WTC11 (cell line): ENCODE measurements around the gene CABCOCO1.

Experiments
- IRF2 ChIP-seq: sonication (generic); formaldehyde crosslinking; IDR thresholded peaks from 2 replicates; pipeline ENCODE4 v1.8.0; 2022; ENCODE audit warnings: low read depth, missing genetic modification reagents, borderline replicate concordance
- NFYB ChIP-seq: sonication (generic); formaldehyde crosslinking; conservative IDR thresholded peaks from 2 replicates; pipeline ENCODE4 v1.8.0; 2022; ENCODE audit warnings: low read depth, missing genetic modification reagents
- NR3C1 ChIP-seq: sonication (generic); formaldehyde crosslinking; conservative IDR thresholded peaks from 2 replicates; pipeline ENCODE4 v1.8.1; 2023; ENCODE audit warnings: low read depth, mild to moderate bottlenecking, missing genetic modification reagents
- TCF7 ChIP-seq: sonication (generic); formaldehyde crosslinking; IDR thresholded peaks from 2 replicates; pipeline ENCODE4 v1.8.0; 2022; ENCODE audit warnings: mild to moderate bottlenecking, low read depth, missing genetic modification reagents, moderate library complexity
- TF ChIP-seq, protein P1 (sequence below): sonication (generic); formaldehyde crosslinking; conservative IDR thresholded peaks from 2 replicates; pipeline ENCODE4 v1.8.1; 2022; ENCODE audit warnings: mild to moderate bottlenecking, missing genetic modification reagents
- TF ChIP-seq, protein P2 (sequence below): fragments of 200-600 bp; IDR thresholded peaks from 2 replicates; pipeline ENCODE4 v1.8.0; 2022; ENCODE audit warnings: antibody characterized with exemption
- TF ChIP-seq, protein P3 (sequence below): fragments of 250-450 bp; sonication (Bioruptor Pico); IDR thresholded peaks from 2 replicates; pipeline ENCODE4 v2.1.2; 2022; ENCODE audit warnings: mild to moderate bottlenecking, moderate library complexity
- TF ChIP-seq, protein P4 (sequence below): sonication (generic); formaldehyde crosslinking; IDR thresholded peaks from 2 replicates; pipeline ENCODE4 v1.8.0; 2022; ENCODE audit warnings: mild to moderate bottlenecking, missing genetic modification reagents
- TF ChIP-seq, protein P5 (sequence below): fragments of 250-450 bp; sonication (Bioruptor Pico); IDR thresholded peaks from 2 replicates; pipeline ENCODE4 v1.9.0; 2021; ENCODE audit warnings: mild to moderate bottlenecking, borderline replicate concordance
- TF ChIP-seq, protein P6 (sequence below): sonication (generic); formaldehyde crosslinking; IDR thresholded peaks from 2 replicates; pipeline ENCODE4 v1.8.0; 2022; ENCODE audit warnings: mild to moderate bottlenecking, missing genetic modification reagents

DNA sequence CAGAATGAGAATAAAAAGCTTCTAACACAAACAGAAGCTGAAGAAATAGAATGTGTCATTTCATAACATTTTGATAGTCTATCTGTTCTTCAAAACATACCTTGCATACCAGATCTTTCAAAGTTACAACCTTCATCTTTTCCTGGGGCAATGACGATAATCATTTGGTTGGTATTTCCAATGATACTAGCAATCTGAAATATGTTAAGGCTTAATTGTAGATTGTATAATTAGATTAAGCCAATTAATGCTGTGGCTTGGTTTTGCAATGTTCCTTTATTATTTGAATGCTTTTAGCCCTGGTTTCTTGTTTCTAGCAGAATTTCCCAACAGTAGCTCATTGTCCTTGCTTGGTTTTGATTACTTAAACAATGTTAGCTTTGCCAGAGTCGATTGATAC, 84.6 kb downstream of the CABCOCO1 start:
- TF ChIP-seq NR3C1 (no peak), TCF7 (CRISPR knock-in tag) (no peak), IRF2 (CRISPR knock-in tag) (no peak), NFYB (no peak)
- TF ChIP-seq, protein P1, sequence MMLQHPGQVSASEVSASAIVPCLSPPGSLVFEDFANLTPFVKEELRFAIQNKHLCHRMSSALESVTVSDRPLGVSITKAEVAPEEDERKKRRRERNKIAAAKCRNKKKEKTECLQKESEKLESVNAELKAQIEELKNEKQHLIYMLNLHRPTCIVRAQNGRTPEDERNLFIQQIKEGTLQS (CRISPR knock-in tag): no peak
- TF ChIP-seq, protein P2, sequence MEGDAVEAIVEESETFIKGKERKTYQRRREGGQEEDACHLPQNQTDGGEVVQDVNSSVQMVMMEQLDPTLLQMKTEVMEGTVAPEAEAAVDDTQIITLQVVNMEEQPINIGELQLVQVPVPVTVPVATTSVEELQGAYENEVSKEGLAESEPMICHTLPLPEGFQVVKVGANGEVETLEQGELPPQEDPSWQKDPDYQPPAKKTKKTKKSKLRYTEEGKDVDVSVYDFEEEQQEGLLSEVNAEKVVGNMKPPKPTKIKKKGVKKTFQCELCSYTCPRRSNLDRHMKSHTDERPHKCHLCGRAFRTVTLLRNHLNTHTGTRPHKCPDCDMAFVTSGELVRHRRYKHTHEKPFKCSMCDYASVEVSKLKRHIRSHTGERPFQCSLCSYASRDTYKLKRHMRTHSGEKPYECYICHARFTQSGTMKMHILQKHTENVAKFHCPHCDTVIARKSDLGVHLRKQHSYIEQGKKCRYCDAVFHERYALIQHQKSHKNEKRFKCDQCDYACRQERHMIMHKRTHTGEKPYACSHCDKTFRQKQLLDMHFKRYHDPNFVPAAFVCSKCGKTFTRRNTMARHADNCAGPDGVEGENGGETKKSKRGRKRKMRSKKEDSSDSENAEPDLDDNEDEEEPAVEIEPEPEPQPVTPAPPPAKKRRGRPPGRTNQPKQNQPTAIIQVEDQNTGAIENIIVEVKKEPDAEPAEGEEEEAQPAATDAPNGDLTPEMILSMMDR: no peak
- TF ChIP-seq, protein P3, sequence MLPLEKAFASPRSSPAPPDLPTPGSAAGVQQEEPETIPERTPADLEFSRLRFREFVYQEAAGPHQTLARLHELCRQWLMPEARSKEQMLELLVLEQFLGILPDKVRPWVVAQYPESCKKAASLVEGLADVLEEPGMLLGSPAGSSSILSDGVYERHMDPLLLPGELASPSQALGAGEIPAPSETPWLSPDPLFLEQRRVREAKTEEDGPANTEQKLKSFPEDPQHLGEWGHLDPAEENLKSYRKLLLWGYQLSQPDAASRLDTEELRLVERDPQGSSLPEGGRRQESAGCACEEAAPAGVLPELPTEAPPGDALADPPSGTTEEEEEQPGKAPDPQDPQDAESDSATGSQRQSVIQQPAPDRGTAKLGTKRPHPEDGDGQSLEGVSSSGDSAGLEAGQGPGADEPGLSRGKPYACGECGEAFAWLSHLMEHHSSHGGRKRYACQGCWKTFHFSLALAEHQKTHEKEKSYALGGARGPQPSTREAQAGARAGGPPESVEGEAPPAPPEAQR (CRISPR knock-in tag): no peak
- TF ChIP-seq, protein P4, sequence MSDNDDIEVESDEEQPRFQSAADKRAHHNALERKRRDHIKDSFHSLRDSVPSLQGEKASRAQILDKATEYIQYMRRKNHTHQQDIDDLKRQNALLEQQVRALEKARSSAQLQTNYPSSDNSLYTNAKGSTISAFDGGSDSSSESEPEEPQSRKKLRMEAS (CRISPR knock-in tag): no peak
- TF ChIP-seq, protein P5, sequence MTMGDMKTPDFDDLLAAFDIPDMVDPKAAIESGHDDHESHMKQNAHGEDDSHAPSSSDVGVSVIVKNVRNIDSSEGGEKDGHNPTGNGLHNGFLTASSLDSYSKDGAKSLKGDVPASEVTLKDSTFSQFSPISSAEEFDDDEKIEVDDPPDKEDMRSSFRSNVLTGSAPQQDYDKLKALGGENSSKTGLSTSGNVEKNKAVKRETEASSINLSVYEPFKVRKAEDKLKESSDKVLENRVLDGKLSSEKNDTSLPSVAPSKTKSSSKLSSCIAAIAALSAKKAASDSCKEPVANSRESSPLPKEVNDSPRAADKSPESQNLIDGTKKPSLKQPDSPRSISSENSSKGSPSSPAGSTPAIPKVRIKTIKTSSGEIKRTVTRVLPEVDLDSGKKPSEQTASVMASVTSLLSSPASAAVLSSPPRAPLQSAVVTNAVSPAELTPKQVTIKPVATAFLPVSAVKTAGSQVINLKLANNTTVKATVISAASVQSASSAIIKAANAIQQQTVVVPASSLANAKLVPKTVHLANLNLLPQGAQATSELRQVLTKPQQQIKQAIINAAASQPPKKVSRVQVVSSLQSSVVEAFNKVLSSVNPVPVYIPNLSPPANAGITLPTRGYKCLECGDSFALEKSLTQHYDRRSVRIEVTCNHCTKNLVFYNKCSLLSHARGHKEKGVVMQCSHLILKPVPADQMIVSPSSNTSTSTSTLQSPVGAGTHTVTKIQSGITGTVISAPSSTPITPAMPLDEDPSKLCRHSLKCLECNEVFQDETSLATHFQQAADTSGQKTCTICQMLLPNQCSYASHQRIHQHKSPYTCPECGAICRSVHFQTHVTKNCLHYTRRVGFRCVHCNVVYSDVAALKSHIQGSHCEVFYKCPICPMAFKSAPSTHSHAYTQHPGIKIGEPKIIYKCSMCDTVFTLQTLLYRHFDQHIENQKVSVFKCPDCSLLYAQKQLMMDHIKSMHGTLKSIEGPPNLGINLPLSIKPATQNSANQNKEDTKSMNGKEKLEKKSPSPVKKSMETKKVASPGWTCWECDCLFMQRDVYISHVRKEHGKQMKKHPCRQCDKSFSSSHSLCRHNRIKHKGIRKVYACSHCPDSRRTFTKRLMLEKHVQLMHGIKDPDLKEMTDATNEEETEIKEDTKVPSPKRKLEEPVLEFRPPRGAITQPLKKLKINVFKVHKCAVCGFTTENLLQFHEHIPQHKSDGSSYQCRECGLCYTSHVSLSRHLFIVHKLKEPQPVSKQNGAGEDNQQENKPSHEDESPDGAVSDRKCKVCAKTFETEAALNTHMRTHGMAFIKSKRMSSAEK (CRISPR knock-in tag): no peak
- TF ChIP-seq, protein P6, sequence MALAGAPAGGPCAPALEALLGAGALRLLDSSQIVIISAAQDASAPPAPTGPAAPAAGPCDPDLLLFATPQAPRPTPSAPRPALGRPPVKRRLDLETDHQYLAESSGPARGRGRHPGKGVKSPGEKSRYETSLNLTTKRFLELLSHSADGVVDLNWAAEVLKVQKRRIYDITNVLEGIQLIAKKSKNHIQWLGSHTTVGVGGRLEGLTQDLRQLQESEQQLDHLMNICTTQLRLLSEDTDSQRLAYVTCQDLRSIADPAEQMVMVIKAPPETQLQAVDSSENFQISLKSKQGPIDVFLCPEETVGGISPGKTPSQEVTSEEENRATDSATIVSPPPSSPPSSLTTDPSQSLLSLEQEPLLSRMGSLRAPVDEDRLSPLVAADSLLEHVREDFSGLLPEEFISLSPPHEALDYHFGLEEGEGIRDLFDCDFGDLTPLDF (CRISPR knock-in tag): no peak
